ENCODE data around the gene GRIK1. TPM values are rescaled to one million over a fixed set of nuclear protein-coding genes. Genes with fewer than 3 reads are reported as not detected.

GRIK1 gene
- total RNA-seq, 4 donors from 2014 or later = 1.2 to 7.4 (median 1.3) TPM; not detected in 1

DNA sequence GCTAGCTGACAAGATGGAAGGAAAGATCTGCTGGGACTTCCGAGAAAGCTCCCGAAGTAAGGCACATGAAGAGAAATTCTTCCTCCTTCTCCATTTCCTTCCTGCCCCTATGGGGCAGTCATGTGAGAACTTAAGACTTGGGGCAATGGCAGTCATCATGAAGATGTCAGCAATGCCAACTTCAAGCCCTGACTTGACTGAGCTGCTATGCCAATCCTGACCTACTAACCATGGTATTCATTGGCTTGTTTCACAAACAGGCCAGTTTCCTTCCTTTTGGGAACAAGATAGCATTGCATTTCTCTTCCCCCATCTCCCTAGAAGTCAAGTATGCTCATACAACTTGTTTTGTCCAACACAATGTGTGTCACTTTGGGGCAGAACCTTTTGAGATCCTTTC, 25.5 kb downstream of the GRIK1 start:
- Histone ChIP-seq H3K4me1 (no peaks in the 10 kb centered on the region), H3K27ac (no peak overlapping the region), H3K27me3 (no peaks in the 10 kb centered on the region), H3K9me3 (peaks cover 0 to 3% (median 0%) of the 10 kb centered on the region in 4 donors), H3K36me3 (no peaks in the 10 kb centered on the region), H3K4me3 (no peak overlapping the region)
- no peak for DNase-seq
- TF ChIP-seq POLR2A (IDR thresholded peaks at IDR 0.05) = no peak
- TF ChIP-seq, protein P1, sequence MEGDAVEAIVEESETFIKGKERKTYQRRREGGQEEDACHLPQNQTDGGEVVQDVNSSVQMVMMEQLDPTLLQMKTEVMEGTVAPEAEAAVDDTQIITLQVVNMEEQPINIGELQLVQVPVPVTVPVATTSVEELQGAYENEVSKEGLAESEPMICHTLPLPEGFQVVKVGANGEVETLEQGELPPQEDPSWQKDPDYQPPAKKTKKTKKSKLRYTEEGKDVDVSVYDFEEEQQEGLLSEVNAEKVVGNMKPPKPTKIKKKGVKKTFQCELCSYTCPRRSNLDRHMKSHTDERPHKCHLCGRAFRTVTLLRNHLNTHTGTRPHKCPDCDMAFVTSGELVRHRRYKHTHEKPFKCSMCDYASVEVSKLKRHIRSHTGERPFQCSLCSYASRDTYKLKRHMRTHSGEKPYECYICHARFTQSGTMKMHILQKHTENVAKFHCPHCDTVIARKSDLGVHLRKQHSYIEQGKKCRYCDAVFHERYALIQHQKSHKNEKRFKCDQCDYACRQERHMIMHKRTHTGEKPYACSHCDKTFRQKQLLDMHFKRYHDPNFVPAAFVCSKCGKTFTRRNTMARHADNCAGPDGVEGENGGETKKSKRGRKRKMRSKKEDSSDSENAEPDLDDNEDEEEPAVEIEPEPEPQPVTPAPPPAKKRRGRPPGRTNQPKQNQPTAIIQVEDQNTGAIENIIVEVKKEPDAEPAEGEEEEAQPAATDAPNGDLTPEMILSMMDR (IDR thresholded peaks at IDR 0.05) = no peak

DNA sequence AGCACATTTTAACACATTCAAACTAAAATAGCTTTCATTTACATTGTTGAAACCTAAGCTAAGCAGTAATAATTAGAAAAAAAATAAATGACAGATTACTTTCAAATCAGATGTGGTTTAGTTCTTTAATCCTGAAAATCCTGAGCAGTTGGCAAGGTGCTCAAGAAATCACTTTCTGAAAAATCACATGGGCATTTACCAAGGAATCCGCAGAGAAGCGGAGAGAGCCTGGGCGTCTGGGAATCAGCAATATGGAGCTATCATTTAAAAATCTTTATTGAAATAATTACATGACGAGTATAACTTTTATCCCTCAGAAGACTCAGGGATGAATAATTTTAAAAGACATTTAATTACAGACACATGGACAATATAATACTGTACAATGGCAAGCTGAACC, 30.2 kb downstream of the GRIK1 start:
- Histone ChIP-seq H3K4me3 (no peak overlapping the region), H3K27ac (no peak overlapping the region), H3K27me3 (no peaks in the 10 kb centered on the region), H3K9me3 (peaks cover 0 to 3% (median 0%) of the 10 kb centered on the region in 4 donors), H3K36me3 (no peaks in the 10 kb centered on the region), H3K4me1 (no peaks in the 10 kb centered on the region)
- no peak for DNase-seq
- TF ChIP-seq, protein P1 (IDR thresholded peaks at IDR 0.05) = no peak
- no peak for TF ChIP-seq POLR2A (IDR thresholded peaks at IDR 0.05)

DNA sequence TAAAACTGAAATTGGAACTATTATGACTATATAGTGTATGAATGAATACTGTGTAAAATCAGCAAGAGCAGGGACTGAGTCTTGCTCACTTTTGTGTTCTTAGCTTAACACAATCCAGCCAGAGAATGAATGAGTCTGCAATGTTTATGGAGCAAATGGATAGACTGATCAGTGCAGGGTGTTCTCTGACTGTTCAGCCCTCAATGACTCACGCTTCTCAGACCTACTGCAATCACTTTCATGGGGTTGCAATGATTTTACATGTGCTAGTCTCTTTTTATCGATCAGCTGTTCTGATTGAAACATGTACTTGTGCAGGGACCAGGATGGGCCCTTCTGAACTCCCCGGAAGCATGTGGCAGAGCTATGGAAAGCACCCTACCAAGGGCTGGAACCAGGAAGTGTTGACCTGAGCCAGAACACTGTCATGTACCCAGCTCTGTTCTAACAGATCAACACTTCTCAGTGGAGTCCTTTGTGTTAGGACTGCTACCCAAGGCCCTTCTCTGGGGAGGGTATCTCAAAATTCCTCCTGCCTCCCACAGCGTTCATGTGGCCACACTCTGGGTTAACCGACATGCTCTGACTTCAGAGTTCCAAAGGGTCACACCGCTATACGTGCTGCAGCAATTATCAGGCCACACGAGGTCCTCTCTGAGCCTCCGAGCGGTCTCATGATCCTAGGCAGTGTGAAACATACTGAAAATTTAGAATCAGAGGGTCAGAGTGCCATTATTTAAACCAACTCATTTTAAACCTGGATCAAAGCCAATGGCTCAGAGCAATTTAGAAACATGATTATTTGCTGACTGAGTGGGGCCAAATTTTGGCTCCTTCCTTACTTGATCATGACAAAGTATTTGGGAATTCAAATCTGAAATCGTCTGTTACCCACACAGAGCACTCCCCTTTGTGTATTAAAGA, 35.2 kb downstream of the GRIK1 start:
- no peak overlapping the region for H3K27ac ChIP-seq
- H3K4me1 ChIP-seq = no peaks in the 10 kb centered on the region
- no peaks in the 10 kb centered on the region for H3K9me3 ChIP-seq
- no peak for TF ChIP-seq POLR2A (IDR thresholded peaks at IDR 0.05)
- TF ChIP-seq, protein P1 (IDR thresholded peaks at IDR 0.05) = no peak
- no peaks in the 10 kb centered on the region for H3K27me3 ChIP-seq
- no peaks in the 10 kb centered on the region for H3K36me3 ChIP-seq
- no peak for DNase-seq
- H3K4me3 ChIP-seq = no peak overlapping the region

DNA sequence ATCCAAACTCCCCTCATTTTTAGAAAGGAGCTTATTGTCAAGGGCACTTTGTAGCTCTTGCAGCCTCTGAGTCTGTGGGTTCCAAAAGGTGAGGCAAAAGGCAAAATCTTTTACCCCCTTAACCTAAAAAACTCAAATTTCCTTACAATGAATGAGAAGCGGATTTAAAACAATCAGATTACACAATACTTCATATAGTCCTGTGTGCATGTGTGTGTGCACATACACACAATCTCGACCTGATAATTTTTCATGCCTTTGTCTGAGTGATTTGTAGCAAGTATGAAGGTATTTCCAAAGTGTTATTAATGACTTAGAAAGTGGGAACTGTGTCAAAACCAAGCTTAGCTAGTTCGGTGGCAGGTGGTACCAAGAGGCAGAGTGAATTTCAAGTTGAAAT, 42.9 kb downstream of the GRIK1 start:
- Histone ChIP-seq H3K9me3 (no peaks in the 10 kb centered on the region), H3K4me1 (no peaks in the 10 kb centered on the region), H3K36me3 (no peaks in the 10 kb centered on the region), H3K4me3 (no peak overlapping the region), H3K27me3 (no peaks in the 10 kb centered on the region), H3K27ac (no peak overlapping the region)
- no peak for DNase-seq
- TF ChIP-seq POLR2A (IDR thresholded peaks at IDR 0.05) = no peak
- TF ChIP-seq, protein P1 (IDR thresholded peaks at IDR 0.05) = no peak

- no peaks in the 10 kb centered on the region for H3K9me3 ChIP-seq
- no peak overlapping the region for H3K4me3 ChIP-seq
- DNase-seq = no peak
- no peak overlapping the region for H3K27ac ChIP-seq
- H3K27me3 ChIP-seq = no peaks in the 10 kb centered on the region
- TF ChIP-seq, protein P1 (IDR thresholded peaks at IDR 0.05) = no peak
- TF ChIP-seq POLR2A (IDR thresholded peaks at IDR 0.05) = no peak
- no peaks in the 10 kb centered on the region for H3K36me3 ChIP-seq
- no peaks in the 10 kb centered on the region for H3K4me1 ChIP-seq
These were observed 46.1 kb downstream of the GRIK1 start for GRCh38 chr21:29893687-29894086.

Measured in Peyer's patch (tissue), 4 donors.